HG03457 (cell line): ENCODE data around the gene MORN3.
"Not testable (repeated sequence)": the region's sequence is repeated elsewhere in the genome, so short reads cannot be mapped to it uniquely, and the experiment has no call there.

ENCODE experiments used
- ATAC-seq: cut with Tn5 transposase; IDR thresholded peaks from one replicate; pipeline ENCODE4 v1.9.1; 2021; ENCODE audit warnings: moderate number of reproducible peaks; ENCODE audit not compliant: unreplicated experiment

MORN3 gene, protein sequence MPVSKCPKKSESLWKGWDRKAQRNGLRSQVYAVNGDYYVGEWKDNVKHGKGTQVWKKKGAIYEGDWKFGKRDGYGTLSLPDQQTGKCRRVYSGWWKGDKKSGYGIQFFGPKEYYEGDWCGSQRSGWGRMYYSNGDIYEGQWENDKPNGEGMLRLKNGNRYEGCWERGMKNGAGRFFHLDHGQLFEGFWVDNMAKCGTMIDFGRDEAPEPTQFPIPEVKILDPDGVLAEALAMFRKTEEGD

DNA sequence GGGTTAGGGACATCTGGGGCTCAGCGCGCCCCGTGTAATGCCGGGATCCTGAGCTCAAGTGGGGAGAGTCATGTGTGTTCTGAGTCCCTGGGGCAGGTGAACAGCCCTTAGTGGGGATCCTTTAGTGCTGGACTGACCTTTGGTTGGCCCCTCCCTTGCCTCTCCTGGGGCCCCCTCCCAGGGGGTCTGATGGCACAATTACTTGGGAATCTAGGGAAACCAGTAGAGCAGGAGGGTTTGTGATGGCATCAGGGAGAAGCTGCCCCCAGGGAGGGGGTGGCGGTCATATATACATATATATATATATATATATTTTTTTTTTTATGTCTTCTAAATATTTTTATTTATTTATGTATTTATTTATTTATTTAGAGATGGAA, at the start of gene MORN3:
TSS of gene MORN3 (minus strand) at position 134 of the 380 bp plus-strand sequence. CDS start 171 bp downstream, outside the sequence.
- no peak for ATAC-seq

DNA sequence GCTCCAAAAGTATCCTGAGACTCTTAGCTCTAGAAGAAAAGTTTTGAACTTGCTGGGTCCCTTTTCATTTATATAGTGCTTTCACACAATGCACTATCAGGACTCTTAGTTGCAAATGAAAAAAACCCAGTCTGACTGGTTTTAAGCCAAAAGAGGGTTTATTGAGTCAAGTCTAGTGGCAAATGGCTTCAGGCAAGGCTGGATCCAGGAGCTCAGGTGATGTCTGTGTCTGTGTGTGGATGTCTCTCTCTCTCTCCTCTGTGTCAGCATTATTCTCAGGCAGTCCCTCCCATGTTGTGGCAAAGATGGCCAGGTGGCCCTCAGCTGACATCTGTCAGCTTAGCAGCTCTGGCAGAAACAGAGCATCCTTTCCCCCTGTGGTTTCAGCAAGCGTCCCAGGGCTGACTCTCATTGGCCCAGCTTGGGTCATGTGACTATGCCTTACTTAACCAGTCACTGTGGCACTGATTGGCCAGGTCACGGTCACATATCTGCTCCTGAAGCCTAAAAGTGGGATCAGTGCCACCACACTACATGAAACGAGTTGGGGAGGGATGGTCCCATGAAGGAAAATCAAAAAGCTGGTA, 49.3 kb upstream of the MORN3 start:
- ATAC-seq: no peak

DNA sequence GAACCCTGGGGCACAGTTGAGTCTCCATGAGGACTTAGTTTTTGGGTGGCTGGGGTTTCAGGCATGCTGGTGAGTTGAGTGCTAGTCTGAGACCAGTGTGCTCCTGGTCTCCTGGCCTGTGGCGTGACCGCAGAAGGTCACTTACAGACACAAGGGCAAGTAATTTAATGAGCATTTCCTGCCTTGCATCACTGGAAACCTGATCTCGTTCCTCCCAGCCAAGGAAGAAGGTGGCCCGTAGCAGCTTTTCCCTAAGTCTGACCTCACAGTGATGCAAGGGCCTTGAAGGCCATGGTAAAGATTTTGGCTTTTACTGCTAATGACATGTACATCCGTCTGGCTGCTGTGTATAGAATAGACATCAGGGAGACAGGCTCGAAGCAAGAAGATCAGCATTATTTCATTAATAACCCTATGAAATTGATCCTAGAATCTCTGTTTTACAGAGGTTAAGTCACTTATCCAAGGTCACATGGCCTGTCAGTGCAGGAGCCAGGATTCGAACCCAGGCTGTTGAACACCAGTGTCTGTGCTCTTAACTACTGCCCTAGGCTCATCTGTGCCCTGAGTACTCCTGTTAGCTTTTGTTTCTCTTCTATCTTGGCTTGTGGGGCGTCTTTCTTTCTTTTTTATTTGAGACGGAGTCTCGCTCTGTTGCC, 47.7 kb upstream of the MORN3 start:
- no peak for ATAC-seq

DNA sequence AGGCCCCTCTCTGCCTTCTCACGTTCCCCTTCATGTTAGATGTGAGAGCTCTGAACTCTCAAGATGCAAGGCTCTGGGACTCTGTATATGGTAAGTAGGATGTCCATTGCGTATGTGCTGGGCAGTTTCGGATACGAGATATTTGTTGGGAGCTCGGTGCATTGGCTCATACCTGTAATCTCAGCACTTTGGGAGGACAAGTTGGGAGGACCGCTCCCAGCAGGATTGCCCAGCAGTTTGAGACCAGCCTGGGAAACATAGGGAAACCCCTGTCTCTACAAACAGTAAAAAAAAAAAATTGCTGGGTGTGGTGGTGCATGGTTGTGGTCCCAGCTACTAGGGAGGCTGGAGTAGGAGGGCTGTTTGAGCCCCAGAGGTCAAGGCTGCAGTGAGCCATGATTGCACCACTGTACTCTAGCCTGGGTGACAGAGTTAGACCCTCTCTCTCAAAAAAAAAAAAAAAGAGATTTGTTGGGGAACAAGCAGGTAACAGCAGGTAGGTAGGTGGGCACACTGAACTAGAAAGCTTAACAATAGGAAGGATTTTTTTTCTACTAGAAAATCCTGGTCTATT, 46.5 kb upstream of the MORN3 start:
- no peak for ATAC-seq

DNA sequence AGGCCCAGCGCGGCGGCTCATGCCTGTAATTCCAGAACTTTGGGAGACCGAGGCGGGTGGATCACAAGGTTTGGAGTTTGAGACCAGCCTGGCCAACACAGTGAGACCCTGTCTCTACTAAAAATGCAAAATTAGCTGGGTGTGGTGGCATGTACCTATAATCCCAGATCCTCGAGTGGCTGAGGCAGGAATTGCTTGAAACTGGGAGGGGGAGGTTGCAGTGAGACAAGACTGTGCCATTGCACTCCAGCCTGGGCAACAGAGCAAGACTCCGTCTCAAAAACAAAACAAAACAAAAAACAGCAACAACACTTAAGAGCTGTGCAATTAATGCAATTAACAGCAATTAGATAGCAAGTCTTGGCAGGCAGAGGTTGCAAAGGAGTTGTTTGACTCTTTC, 45.6 kb upstream of the MORN3 start:
- not testable (repeated sequence) for ATAC-seq

DNA sequence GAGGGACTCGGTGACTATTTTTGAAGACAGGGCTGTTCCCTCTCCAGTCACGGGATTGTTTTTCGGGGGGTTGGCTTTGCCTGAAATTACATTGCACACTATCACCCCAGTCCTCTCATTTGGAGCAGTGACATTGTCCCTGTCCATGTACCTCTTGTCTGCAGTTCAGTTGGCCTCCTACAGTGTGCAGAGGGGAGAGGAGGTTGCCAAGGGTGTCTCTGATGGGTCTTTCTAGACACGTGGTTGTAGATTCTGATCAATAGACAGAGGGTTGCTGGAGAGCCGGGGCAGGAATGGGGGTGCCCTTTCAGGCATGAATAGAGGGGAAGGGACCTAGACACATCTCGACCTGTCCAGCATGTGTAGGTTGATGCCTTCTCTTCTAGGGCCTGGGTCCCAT, 44.3 kb upstream of the MORN3 start:
- no peak for ATAC-seq

DNA sequence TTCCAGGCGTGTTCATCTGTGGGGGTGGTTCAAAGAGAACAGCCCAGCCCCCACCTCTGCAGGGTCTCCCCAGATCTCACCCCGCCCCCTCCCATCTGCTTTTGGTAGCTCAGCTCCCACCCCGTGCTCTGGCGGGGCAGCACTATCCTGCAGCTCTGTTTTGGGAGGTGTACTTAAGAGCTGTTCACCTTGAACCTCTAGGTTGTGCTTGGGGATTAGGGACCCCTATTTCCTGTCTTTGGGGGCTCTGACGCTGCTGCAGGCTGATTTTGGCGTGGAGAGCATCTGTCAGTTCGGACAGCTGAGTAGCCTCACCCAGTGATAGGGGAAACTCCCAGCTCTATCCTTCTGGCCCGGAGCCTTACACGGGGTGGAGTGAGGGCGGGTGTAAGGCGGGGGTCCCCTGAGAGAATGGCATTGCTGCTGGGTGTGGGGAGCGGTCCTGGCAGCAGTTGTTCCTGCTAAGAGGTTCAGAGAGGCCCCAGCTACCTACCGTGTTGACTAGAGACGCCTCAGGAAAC, 43.9 kb upstream of the MORN3 start:
- no peak for ATAC-seq

DNA sequence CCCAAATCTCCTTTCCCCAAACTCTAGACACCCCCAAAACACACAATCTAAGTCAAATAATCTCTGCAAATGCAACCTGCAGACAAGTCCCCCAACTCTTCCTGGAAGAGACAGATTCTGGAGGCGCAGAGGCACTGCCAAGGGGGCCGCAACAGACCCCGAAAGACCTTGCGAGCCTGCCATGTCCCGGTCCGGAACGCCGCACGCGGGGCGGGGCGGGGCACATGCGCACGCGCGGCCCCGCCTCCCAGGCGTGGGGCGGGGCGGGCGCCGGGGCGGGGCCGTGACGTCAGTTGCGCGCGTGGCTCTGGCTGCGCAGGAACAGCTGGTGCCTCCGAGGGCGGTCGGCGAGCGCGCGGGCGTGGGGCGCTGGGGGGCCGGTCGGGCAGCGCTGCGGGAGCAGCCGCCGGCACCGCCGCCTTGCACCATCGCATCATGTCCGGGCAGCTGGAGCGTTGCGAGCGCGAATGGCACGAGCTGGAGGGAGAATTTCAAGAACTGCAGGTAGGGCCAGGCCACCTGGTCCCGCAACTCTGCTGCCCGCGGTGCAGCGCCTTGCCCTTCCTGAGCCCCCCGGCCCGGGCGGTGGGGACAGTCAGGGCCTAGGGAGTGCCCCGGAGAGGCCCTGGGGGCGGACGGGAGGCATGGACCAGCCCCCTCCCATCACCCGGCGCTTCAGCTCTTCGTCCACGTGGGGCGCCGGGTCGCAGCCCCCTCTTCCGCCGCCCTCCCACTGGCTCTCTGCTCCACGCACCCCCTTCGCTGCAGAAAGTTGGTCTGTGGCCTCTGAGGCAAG, 43.2 kb upstream of the MORN3 start, which contains the start of gene TMEM120B:
TSS of gene TMEM120B (plus strand) at position 292 of the 796 bp plus-strand sequence. CDS start at position 436, 144 bp downstream.
- ATAC-seq: peak; percentile 64

DNA sequence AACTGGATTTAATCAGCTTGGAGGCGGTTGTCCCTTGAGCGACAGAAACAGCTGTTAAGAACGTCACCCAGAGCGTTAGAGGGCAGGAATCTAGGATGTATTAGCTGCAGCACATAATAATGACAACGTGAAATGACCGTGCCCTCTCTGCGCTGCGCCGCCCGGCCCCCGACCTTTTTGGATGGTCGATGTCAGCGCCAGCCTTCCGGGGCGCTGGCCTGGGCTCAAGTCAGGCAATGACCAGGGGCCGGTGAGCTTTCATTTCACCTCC, 42.7 kb upstream of the MORN3 start:
- peak; percentile 26 for ATAC-seq

DNA sequence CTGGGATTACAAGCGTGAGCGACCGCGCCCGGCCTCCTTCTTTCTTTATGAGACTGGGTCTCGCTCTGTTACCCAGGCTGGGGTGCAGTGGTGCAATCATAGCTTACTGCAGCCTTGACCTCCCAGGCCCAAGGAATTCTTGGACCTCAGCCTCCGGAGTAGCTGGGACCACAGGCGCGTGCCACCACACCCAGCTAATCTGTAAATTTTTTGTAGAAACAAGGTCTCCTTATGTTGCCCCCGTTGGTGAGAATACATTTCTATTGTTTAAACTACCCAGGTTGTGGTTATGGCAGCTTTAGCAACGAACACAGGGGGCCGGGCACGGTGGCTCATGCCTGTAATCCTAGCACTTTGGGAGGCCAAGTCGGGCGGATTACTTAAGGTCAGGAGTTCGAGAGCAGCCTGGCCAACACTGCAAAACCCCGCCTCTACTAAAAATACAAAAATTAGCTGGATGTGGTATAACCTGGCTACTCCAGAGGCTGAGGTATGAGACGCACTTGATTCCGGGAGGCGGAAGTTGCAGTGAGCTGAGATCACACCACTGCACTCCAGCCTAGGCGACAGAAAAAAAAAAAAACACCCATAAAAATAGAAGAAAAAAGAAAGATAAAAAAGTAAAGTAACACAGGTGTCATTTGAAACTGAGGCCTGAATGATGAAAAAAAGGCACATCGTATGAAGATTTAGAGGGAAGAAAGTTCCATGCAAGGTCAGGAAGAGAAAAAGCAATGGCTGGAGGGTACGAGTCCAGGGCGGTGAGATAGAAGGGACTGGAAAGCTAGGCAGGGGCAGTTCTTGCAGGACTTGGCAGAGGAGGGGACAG, 42.1 kb upstream of the MORN3 start:
- ATAC-seq: no peak

DNA sequence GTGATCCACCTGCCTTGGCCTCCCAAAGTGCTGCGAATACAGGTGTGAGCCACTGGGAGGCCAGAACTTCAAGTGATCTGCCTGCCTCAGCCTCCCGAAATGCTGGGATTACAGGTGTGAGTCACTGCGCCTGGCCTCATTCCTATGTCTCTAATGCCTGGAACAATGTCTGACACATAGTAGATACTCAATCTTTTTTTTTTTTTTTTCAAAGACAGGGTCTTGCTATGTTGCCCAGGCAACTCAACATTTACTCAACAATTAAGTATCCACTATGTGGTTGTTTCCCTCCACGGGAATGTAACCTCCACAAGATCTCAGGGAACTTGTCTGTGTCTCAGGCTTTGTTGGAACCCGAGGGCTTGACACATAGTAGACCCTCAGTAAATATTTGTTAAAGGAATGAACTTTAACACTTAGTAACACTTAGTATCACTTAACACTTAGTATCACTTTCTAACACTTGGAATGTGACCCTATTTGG, 40.1 kb upstream of the MORN3 start:
- ATAC-seq: no peak

DNA sequence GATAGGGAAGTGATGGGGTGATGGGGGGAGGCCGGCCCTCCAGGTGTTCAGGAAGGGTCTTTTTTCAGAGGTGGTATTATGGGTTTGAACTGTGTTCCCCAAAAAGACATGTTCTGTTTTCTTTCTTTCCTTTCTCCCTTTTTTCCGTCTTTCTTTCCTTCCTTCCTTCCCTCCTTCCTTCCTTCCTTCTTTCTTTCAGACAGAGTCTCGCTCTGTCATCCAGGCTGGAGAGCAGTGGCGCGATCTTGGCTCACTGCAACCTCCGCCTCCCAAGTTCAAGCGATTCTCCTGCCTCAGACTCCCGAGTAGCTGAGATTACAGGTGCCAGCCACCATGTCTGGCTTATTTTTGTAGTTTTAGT, 39.6 kb upstream of the MORN3 start:
- not testable (repeated sequence) for ATAC-seq

DNA sequence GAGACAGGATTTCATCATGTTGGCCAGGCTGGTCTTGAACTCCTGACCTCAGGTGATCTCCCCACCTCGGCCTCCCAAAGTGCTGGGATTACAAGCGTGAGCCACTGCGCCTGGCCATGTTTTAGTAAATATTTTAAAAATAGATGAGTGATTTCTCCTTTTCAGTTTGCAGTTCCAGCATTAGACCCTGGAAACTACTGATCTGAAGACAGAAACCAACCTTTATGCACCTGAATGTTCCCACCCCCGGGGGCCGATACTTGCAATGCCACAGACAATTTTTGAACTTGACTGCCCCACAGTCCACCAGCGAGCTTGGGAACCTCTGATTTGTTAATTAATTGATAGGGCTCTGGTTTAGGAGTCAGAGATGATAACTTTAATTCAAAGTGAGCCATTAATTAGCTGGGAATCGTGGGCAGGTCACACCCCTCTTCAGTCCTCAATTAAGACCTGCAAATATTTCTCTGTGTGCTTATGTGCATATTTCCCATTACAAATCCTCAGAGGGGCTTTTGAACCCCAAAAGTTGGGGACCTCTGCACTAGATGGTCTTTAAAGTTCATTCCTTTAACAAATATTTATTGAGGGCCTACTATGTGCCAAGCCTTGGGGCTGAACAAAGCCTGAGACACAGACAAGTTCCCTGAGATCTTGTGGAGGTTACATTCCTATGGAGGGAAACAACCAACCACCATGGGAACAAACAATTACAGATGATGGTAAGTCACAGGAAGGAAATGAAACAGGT, 39.0 kb upstream of the MORN3 start:
- ATAC-seq: no peak

DNA sequence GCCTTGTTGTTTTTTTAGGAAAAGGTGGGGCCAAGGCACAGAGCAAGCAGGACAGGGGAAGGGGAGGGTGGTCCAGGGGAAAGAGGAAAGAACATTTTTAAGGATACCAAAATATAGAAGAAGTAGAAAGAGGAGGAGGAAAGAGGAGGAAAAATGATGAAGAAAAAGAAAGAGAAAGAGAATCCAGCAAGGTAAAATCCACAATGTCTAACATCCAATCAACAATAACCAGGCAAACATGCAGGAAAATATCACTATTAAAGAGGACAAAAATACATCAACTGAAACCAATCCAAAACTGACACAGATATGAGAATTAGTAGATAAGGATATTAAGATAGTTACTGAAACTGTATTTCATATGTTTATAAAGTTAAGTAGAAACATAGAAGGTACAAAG, 36.1 kb upstream of the MORN3 start:
- no peak for ATAC-seq

DNA sequence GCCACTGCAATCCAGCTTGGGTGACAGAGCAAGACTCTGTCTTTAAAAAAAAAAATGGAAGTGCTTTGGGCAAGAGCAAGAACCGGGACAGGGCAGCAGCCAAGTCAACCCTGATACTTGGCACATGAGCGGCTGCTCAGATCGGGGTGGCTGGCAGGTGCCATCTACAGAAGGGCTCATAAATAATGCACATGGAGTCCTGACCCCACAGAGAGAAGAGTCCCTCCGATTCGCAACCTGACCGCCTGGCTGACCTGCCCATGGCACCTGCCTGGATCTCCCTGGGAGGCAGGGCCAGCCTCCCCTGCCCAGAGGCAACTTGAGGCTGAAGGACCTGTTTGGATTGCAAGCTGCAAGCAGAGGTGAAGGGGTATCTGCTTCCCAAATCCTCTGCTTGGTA, 33.5 kb upstream of the MORN3 start:
- no peak for ATAC-seq

DNA sequence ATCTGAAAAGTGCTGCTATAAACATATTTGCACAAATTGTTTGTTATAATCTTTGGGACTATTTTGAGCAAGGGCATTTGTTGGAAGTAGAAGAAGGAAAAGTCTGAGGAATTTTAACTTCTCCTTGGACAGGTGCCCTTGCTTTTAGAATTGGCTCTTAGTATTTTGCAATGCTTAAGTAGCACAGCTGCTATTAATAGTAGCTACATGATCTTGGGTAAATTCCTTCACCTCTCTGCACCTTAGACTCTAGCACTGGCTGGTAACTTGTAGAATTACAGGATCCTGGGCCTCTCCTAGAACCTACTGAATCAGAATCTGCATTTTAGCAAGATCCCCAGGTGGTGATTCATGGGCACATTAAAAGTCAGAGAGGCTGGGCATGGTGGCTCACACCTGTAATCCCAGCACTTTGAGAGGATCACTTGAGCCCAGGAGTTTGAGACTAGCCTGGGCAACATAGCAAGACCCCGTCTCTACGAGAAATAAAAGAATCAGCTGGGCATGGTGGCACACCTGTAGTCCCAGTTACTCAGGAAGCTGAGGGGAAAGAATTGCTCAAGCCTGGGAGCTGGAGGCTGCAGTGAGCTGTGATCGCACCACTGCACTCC, 32.3 kb upstream of the MORN3 start:
- ATAC-seq: no peak

DNA sequence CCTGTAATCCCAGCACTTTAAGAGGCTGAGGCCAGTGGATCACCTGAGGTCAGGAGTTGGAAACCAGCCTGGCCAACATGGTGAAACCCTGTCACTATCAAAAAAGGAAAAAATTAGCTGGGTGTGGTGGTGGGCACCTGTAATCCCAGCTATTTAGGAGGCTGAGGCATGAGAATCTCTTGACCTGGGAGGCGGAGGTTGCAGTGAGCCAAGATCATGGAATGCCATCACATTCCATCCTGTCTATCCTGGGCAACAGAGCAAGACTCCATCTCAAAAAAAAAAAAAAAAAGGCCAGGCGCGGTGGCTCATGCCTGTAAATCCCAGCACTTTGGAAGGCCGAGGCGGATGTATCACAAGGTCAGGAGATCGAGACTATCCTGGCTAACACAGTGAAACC, 28.4 kb upstream of the MORN3 start:
- not testable (repeated sequence) for ATAC-seq

DNA sequence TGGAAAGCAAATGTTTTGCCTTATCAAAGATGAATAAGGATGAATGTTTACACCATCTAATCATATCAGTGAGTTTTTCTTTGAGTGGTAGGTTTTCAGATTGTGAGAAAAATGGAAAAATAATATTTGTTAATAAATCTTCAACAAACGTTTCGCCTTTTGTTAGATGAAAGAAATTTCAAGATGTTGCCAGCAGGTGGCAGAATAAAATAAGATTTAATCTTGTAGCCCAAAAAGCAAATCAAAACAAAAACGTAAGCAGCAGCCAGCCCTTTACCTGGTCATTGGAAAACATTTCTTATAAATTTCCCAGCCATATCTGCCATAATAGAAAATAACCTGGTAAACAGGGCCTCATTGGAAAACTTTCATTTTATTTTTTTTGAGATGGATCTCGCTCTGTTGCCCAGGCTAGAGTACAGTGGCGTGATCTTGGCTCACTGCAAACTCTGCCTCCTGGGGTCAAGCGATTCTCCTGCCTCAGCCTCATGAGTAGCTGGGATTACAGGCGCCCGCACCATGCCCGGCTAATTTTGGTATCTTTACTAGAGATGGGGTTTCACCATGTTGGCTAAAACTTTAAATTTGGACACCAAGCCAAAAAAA, 27.7 kb upstream of the MORN3 start:
- no peak for ATAC-seq
